OCI-LY1 (cell line): ENCODE measurements around the gene ME3.

ENCODE experiments used
- H2AFZ ChIP-seq: fragments of 200-600 bp; sonication (generic), shearing (Covaris generic); 2 replicates; pipeline ENCODE4 v1.6.0; 2014; ENCODE audit warnings: antibody characterized with exemption, mild to moderate bottlenecking, low read length
- H3F3A ChIP-seq: fragments of 200-600 bp; sonication (generic), shearing (Covaris generic); 2 replicates; pipeline ENCODE4 v1.6.0; 2014; ENCODE audit warnings: mild to moderate bottlenecking, antibody characterized with exemption, low read length, moderate library complexity; ENCODE audit not compliant: insufficient read depth
- H3K27ac ChIP-seq: fragments of 200-600 bp; sonication (generic); 2 replicates; pipeline ENCODE4 v1.5.1; 2014; ENCODE audit warnings: low read length, mixed run types, mild to moderate bottlenecking, low read depth; ENCODE audit not compliant: poor library complexity, severe bottlenecking
- H3K27me3 ChIP-seq: fragments of 200-600 bp; sonication (generic); 2 replicates; pipeline ENCODE4 v1.6.0; 2014; ENCODE audit warnings: antibody characterized with exemption, mild to moderate bottlenecking, low read length, moderate library complexity; ENCODE audit not compliant: insufficient read depth
- H3K36me3 ChIP-seq: fragments of 200-600 bp; sonication (generic); 2 replicates; pipeline ENCODE4 v1.6.1; 2014; ENCODE audit warnings: mild to moderate bottlenecking, antibody characterized with exemption, low read length, moderate library complexity, mixed read lengths; ENCODE audit not compliant: insufficient read depth
- H3K4me1 ChIP-seq: fragments of 200-600 bp; sonication (generic); 2 replicates; pipeline ENCODE4 v1.5.1; 2014; ENCODE audit warnings: mild to moderate bottlenecking, low read length, moderate library complexity; ENCODE audit not compliant: insufficient read depth, severe bottlenecking
- H3K4me2 ChIP-seq: fragments of 200-600 bp; sonication (generic), shearing (Covaris generic); 2 replicates; pipeline ENCODE4 v1.6.1; 2014; ENCODE audit warnings: low read length
- H3K4me3 ChIP-seq: fragments of 200-600 bp; sonication (generic); 2 replicates; pipeline ENCODE4 v1.5.1; 2014; ENCODE audit warnings: low read length, low read depth, mild to moderate bottlenecking, mixed read lengths; ENCODE audit not compliant: poor library complexity, severe bottlenecking
- H3K79me2 ChIP-seq: fragments of 200-600 bp; shearing (Covaris generic); 2 replicates; pipeline ENCODE4 v1.6.1; 2016; ENCODE audit warnings: mixed run types, low read length, mixed read lengths; ENCODE audit not compliant: insufficient read depth
- H3K9ac ChIP-seq: fragments of 200-600 bp; sonication (generic), shearing (Covaris generic); 2 replicates; pipeline ENCODE4 v1.6.1; 2014; ENCODE audit warnings: mild to moderate bottlenecking, low read length, mixed read lengths
- H3K9me2 ChIP-seq: fragments of 200-600 bp; sonication (generic), shearing (Covaris generic); 2 replicates; pipeline ENCODE4 v1.6.1; 2014; ENCODE audit warnings: low read depth, mild to moderate bottlenecking, low read length, mixed read lengths
- H3K9me3 ChIP-seq: fragments of 200-600 bp; shearing (Covaris generic); 2 replicates; pipeline ENCODE4 v1.6.1; 2014; ENCODE audit warnings: low read length, mixed read lengths
- H4K20me1 ChIP-seq: fragments of 200-600 bp; sonication (generic), shearing (Covaris generic); 2 replicates; pipeline ENCODE4 v1.6.0; 2016; ENCODE audit warnings: mild to moderate bottlenecking, low read length; ENCODE audit not compliant: insufficient read depth
- CTCF ChIP-seq: fragments of 200-600 bp; sonication (generic), shearing (Covaris generic); IDR thresholded peaks from 2 replicates; pipeline ENCODE4 v1.5.1; 2017; ENCODE audit warnings: mild to moderate bottlenecking, antibody characterized with exemption, low read length, moderate library complexity, mixed read lengths
- EZH2 ChIP-seq: fragments of 200-600 bp; sonication (generic), shearing (Covaris generic); IDR thresholded peaks from 2 replicates; pipeline ENCODE4 v1.8.0; 2017; ENCODE audit warnings: borderline replicate concordance, mixed run types, mild to moderate bottlenecking, antibody characterized with exemption, low read length, moderate library complexity, mixed read lengths

Gene ME3

GRCh38 chr11:86446924-86447285 is 225.5 kb downstream of the ME3 start:
- no peak overlapping the region for H2AFZ ChIP-seq
- no peaks in the 10 kb centered on the region for H3K27me3 ChIP-seq
- no peak overlapping the region for H3K27ac ChIP-seq
- no peaks in the 10 kb centered on the region for H3K9me3 ChIP-seq
- H3F3A ChIP-seq = no peaks in the 10 kb centered on the region
- no peaks in the 10 kb centered on the region for H4K20me1 ChIP-seq
- no peaks in the 10 kb centered on the region for H3K4me1 ChIP-seq
- no peak overlapping the region for H3K4me2 ChIP-seq
- H3K4me3 ChIP-seq = no peak overlapping the region
- no peaks in the 10 kb centered on the region for H3K9me2 ChIP-seq
- H3K79me2 ChIP-seq = no peaks in the 10 kb centered on the region
- no peak overlapping the region for H3K9ac ChIP-seq
- TF ChIP-seq CTCF (no peak), EZH2 (no peak)
- H3K36me3 ChIP-seq = no peaks in the 10 kb centered on the region

- Histone ChIP-seq H3K4me2 (no peak overlapping the region), H3K9me2 (no peaks in the 10 kb centered on the region), H3K9ac (no peak overlapping the region), H3K79me2 (no peaks in the 10 kb centered on the region), H3K4me1 (no peaks in the 10 kb centered on the region), H3K9me3 (no peaks in the 10 kb centered on the region), H2AFZ (no peak overlapping the region), H3K4me3 (no peak overlapping the region), H3K27ac (no peak overlapping the region), H3K27me3 (no peaks in the 10 kb centered on the region), H3K36me3 (no peaks in the 10 kb centered on the region), H4K20me1 (no peaks in the 10 kb centered on the region), H3F3A (no peaks in the 10 kb centered on the region)
- TF ChIP-seq CTCF = no peak
- TF ChIP-seq EZH2 = no peak
Measured at GRCh38 chr11:86446163-86446923, 226.1 kb downstream of the ME3 start.

GRCh38 chr11:86444981-86445380 is 227.4 kb downstream of the ME3 start:
- TF ChIP-seq EZH2 (no peak), CTCF (no peak)
- no peaks in the 10 kb centered on the region for H3K27me3 ChIP-seq
- H3K9me3 ChIP-seq = no peaks in the 10 kb centered on the region
- H4K20me1 ChIP-seq = no peaks in the 10 kb centered on the region
- H3K9ac ChIP-seq = no peak overlapping the region
- H3K9me2 ChIP-seq = no peaks in the 10 kb centered on the region
- H3K4me1 ChIP-seq = no peaks in the 10 kb centered on the region
- no peaks in the 10 kb centered on the region for H3F3A ChIP-seq
- H3K27ac ChIP-seq = no peak overlapping the region
- no peaks in the 10 kb centered on the region for H3K36me3 ChIP-seq
- H2AFZ ChIP-seq = no peak overlapping the region
- no peak overlapping the region for H3K4me3 ChIP-seq
- no peaks in the 10 kb centered on the region for H3K79me2 ChIP-seq
- no peak overlapping the region for H3K4me2 ChIP-seq
